Measurements from ENCODE around the gene FZD7.

The FZD7 gene

GRCh38 chr2:202054679-202055078 is 21.0 kb downstream of the FZD7 start:
- Histone ChIP-seq H3K9me3 (ENCODE audit: control insufficient read depth, low read depth, low read length) (no peaks in the 10 kb centered on the region), H3K36me3 (ENCODE audit: control insufficient read depth, low read depth, low read length) (no peaks in the 10 kb centered on the region), H3K4me1 (ENCODE audit: control insufficient read depth, low read depth, low read length) (peaks cover 19% of the 10 kb centered on the region)

DNA sequence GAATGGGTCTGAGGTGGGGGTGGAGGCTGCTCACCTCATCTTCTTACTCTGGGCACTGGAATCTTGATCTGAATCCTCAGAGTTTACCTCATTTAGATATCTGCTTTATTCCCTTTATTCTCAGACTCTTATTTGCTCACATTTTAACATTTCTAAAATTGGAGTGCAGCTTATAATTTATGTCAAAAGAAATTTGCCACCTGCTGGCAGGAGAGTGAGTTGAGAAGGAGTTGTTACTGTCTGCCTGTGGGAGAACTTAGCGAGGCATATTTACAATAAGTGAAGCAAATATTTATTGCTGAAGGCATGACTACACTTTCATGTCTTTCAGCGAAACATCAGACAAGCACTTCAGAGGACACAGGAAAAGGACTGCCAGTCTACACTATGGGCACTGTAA is 23.0 kb downstream of the FZD7 start:
- H3K4me1 ChIP-seq (ENCODE audit: control insufficient read depth, low read depth, low read length), result peaks cover 12% of the 10 kb centered on the region
- H3K4me3 ChIP-seq (ENCODE audit: low read length), result no peak overlapping the region
- H3K27ac ChIP-seq (ENCODE audit: low read length), result no peak overlapping the region

More at GRCh38 chr2:202054679-202055078, 21.0 kb downstream of the FZD7 start:
- Histone ChIP-seq H3K4me3 (ENCODE audit: low read length) (no peak overlapping the region), H3K27ac (ENCODE audit: low read length) (no peak overlapping the region), H3K9ac (ENCODE audit: low read length) (no peak overlapping the region), H3K27me3 (ENCODE audit: control insufficient read depth, insufficient read depth, low read length) (no peaks in the 10 kb centered on the region)

DNA sequence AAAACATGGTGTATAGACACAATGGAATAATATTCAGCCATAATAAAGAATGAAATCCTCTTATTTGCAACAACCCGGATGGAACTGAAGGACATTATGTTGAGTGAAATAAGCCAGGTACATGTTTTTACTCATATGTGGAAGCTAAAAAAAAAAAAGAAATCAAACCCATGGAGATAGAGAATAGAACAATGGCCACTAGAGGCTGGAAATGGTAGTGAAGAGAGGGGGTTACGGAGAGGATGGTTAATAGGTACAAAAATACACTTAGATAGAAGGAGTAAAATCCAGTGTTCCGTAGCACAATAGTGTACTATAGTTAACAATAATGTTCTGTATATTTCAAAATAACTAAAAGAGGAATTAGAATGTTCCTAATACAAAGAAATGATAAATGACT is 26.6 kb downstream of the FZD7 start:
- Histone ChIP-seq H3K9me3 (ENCODE audit: control insufficient read depth, low read depth, low read length) (no peaks in the 10 kb centered on the region), H3K4me1 (ENCODE audit: control insufficient read depth, low read depth, low read length) (peaks cover 17% of the 10 kb centered on the region), H3K36me3 (ENCODE audit: control insufficient read depth, low read depth, low read length) (no peaks in the 10 kb centered on the region)

More for the DNA sequence above, 23.0 kb downstream of the FZD7 start:
- Histone ChIP-seq H3K27me3 (ENCODE audit: control insufficient read depth, insufficient read depth, low read length) (no peaks in the 10 kb centered on the region), H3K9ac (ENCODE audit: low read length) (no peak overlapping the region), H3K9me3 (ENCODE audit: control insufficient read depth, low read depth, low read length) (no peaks in the 10 kb centered on the region), H3K36me3 (ENCODE audit: control insufficient read depth, low read depth, low read length) (no peaks in the 10 kb centered on the region)

GRCh38 chr2:202061695-202062094 is 28.0 kb downstream of the FZD7 start:
- Histone ChIP-seq H3K9ac (ENCODE audit: low read length) (no peak overlapping the region), H3K36me3 (ENCODE audit: control insufficient read depth, low read depth, low read length) (no peaks in the 10 kb centered on the region), H3K4me3 (ENCODE audit: low read length) (no peak overlapping the region), H3K27ac (ENCODE audit: low read length) (no peak overlapping the region), H3K4me1 (ENCODE audit: control insufficient read depth, low read depth, low read length) (peaks cover 20% of the 10 kb centered on the region), H3K9me3 (ENCODE audit: control insufficient read depth, low read depth, low read length) (no peaks in the 10 kb centered on the region), H3K27me3 (ENCODE audit: control insufficient read depth, insufficient read depth, low read length) (no peaks in the 10 kb centered on the region)

More for the DNA sequence above, 26.6 kb downstream of the FZD7 start:
- no peak overlapping the region for H3K9ac ChIP-seq (ENCODE audit: low read length)
- no peaks in the 10 kb centered on the region for H3K27me3 ChIP-seq (ENCODE audit: control insufficient read depth, insufficient read depth, low read length)
- no peak overlapping the region for H3K27ac ChIP-seq (ENCODE audit: low read length)
- no peak overlapping the region for H3K4me3 ChIP-seq (ENCODE audit: low read length)

DNA sequence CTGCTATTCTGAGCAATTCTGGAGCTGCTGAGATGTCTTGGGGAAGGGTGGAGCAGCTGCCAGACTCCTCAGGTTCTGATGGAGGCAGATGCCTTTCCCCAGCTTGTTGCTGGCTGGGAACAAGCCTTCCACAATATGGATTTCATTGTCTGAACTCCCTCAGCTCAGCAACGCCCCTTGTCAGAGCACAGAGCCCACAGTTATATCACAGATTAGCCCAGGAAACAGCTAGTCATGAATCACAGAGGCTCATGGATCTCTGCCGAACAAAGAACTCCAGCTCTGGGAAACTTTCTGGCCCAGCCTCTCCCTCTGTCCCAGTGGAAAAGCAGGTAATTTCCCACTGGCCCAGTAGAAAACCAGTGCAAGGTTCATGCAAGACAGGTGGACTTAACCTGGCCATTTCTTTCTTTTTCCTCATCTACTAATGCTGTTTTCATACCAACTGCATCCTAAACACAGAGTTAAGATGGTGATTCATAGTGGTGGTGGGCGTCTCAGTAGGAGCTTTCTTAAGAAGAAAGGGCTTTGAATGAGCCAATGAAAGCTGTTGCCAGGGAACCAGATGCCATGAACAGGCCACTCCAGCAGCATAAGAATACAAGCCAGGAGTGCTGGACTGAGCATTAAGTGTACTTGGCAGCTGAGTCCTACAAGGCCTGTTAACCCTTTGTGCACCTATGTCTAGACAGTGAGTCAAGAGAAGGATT is 30.7 kb downstream of the FZD7 start:
- no peaks in the 10 kb centered on the region for H3K27me3 ChIP-seq (ENCODE audit: control insufficient read depth, insufficient read depth, low read length)
- peak overlapping the region; percentile 65 for H3K27ac ChIP-seq (ENCODE audit: low read length)
- H3K9ac ChIP-seq (ENCODE audit: low read length), result peak overlapping the region; percentile 44
- no peaks in the 10 kb centered on the region for H3K36me3 ChIP-seq (ENCODE audit: control insufficient read depth, low read depth, low read length)
- no peaks in the 10 kb centered on the region for H3K9me3 ChIP-seq (ENCODE audit: control insufficient read depth, low read depth, low read length)
- peak overlapping the region; percentile 23 for H3K4me3 ChIP-seq (ENCODE audit: low read length)
- H3K4me1 ChIP-seq (ENCODE audit: control insufficient read depth, low read depth, low read length), result peaks cover 20% of the 10 kb centered on the region

DNA sequence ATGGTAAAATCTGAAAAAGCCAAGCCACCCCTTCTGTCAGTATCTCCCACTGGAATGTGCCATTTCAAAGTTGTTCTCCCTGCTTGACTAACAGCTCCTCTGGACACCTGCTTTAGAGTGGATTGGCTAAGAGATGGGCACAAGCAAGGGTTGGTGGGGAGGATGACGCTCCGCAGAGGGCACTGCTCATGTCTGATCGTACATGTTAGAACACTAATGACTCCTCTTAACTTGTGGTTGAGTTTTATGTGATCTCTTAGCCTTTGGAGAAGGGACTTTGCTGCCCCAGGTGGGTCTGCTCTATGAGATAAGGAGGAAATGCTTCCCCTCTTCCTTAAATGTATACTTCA is 31.2 kb downstream of the FZD7 start:
- H3K4me3 ChIP-seq (ENCODE audit: low read length), result no peak overlapping the region

DNA sequence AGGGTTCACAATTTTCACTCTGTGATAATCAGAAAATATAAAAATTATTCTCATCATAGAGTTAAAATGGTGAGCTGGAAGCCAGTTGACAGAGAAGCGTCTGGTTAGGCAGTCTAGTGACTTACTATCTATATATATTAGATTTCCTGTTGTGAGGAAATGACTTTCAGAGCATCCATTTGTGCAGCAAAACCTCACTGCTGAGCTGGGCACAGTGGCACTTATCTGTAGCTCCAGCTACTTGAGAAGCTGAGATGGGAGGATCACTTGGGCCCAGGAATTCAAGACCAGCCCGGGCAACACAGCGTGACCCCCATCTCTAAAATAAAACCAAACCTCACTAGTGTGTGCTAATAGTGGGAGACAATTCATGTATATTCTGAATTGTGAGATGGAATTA is 32.2 kb downstream of the FZD7 start:
- H3K9me3 ChIP-seq (ENCODE audit: control insufficient read depth, low read depth, low read length), result no peaks in the 10 kb centered on the region

More for the DNA sequence above, 31.2 kb downstream of the FZD7 start:
- H3K36me3 ChIP-seq (ENCODE audit: control insufficient read depth, low read depth, low read length), result no peaks in the 10 kb centered on the region
- H3K9me3 ChIP-seq (ENCODE audit: control insufficient read depth, low read depth, low read length), result no peaks in the 10 kb centered on the region
- H3K9ac ChIP-seq (ENCODE audit: low read length), result no peak overlapping the region
- peaks cover 20% of the 10 kb centered on the region for H3K4me1 ChIP-seq (ENCODE audit: control insufficient read depth, low read depth, low read length)
- H3K27ac ChIP-seq (ENCODE audit: low read length), result peak overlapping the region; percentile 26
- no peaks in the 10 kb centered on the region for H3K27me3 ChIP-seq (ENCODE audit: control insufficient read depth, insufficient read depth, low read length)

GRCh38 chr2:202066875-202067274 is 33.2 kb downstream of the FZD7 start:
- no peak overlapping the region for H3K27ac ChIP-seq (ENCODE audit: low read length)
- H3K4me1 ChIP-seq (ENCODE audit: control insufficient read depth, low read depth, low read length), result peaks cover 20% of the 10 kb centered on the region
- H3K4me3 ChIP-seq (ENCODE audit: low read length), result no peak overlapping the region
- no peaks in the 10 kb centered on the region for H3K9me3 ChIP-seq (ENCODE audit: control insufficient read depth, low read depth, low read length)
- H3K36me3 ChIP-seq (ENCODE audit: control insufficient read depth, low read depth, low read length), result no peaks in the 10 kb centered on the region
- no peaks in the 10 kb centered on the region for H3K27me3 ChIP-seq (ENCODE audit: control insufficient read depth, insufficient read depth, low read length)
- no peak overlapping the region for H3K9ac ChIP-seq (ENCODE audit: low read length)

More for the DNA sequence above, 32.2 kb downstream of the FZD7 start:
- Histone ChIP-seq H3K4me3 (ENCODE audit: low read length) (no peak overlapping the region), H3K27me3 (ENCODE audit: control insufficient read depth, insufficient read depth, low read length) (no peaks in the 10 kb centered on the region), H3K9ac (ENCODE audit: low read length) (no peak overlapping the region), H3K36me3 (ENCODE audit: control insufficient read depth, low read depth, low read length) (no peaks in the 10 kb centered on the region), H3K4me1 (ENCODE audit: control insufficient read depth, low read depth, low read length) (peaks cover 20% of the 10 kb centered on the region), H3K27ac (ENCODE audit: low read length) (no peak overlapping the region)

- Histone ChIP-seq H3K9me3 (ENCODE audit: control insufficient read depth, low read depth, low read length) (no peaks in the 10 kb centered on the region), H3K27me3 (ENCODE audit: control insufficient read depth, insufficient read depth, low read length) (no peaks in the 10 kb centered on the region), H3K36me3 (ENCODE audit: control insufficient read depth, low read depth, low read length) (no peaks in the 10 kb centered on the region), H3K4me1 (ENCODE audit: control insufficient read depth, low read depth, low read length) (peaks cover 20% of the 10 kb centered on the region), H3K4me3 (ENCODE audit: low read length) (no peak overlapping the region), H3K9ac (ENCODE audit: low read length) (no peak overlapping the region), H3K27ac (ENCODE audit: low read length) (no peak overlapping the region)
These were observed 33.9 kb downstream of the FZD7 start for GRCh38 chr2:202067589-202067988.

DNA sequence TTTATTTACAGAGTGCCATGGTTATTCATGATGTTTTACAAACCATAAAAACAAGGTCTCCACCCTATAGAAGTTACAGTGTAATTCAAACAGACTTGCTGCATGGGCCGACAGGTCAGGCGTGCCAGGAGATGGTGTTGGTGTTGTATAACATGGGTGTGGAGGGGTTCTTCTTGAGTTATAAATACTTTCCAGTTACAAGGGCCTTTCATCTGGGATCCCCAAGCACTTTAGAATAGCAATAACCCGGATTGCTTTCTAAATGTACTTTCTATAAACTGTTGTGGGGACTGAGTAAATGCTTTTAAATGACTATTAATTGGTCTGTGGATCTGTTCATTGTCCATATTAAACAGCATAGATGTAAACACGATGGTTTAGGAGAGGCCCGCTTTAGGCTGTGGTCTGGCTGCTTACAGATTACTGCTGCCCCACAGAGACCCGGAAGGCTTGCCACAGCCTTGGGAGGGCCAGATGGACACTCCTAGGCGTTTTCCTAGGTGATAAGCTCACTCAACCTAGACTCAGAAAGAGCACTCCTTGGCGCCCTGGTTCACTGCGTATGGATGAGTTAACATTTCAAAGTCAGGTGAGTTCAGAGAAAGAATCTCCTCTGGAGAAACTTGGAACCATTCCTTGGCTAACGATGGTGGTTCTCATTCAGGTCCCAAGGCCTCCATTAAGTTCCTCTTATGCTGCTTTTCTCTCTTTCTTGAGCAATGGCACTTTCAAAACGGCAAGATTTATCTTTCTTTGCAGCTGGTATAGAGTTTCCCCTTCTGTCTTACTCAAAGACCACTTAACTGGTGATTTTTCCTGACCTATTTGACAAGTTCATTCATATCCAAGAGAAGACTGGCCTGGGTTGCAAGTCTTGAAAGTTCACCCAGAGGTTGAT is 35.8 kb downstream of the FZD7 start:
- no peak overlapping the region for H3K27ac ChIP-seq (ENCODE audit: low read length)
- H3K27me3 ChIP-seq (ENCODE audit: control insufficient read depth, insufficient read depth, low read length), result no peaks in the 10 kb centered on the region
- H3K4me3 ChIP-seq (ENCODE audit: low read length), result no peak overlapping the region
- H3K9ac ChIP-seq (ENCODE audit: low read length), result no peak overlapping the region
- H3K36me3 ChIP-seq (ENCODE audit: control insufficient read depth, low read depth, low read length), result no peaks in the 10 kb centered on the region
- no peaks in the 10 kb centered on the region for H3K9me3 ChIP-seq (ENCODE audit: control insufficient read depth, low read depth, low read length)
- peaks cover 18% of the 10 kb centered on the region for H3K4me1 ChIP-seq (ENCODE audit: control insufficient read depth, low read depth, low read length)

DNA sequence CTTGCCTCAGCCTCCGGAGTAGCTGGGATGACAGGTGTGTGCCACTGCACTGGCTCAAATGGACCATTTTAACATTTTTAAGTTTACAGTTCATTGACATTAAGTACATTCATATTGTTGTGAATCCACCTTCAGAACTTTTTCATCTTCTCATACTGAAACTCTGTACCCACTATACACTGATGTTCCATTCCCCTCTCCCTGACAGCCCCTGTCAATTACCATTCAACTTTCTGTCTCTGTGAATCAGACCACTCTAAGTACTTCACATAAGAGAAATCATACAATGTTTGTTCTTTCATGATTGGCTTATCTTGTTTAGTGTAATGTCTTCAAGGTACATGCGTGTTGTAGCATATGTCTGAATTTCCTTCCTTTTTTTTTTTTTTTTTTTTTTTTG is 37.5 kb downstream of the FZD7 start:
- Histone ChIP-seq H3K27me3 (ENCODE audit: control insufficient read depth, insufficient read depth, low read length) (no peaks in the 10 kb centered on the region), H3K9me3 (ENCODE audit: control insufficient read depth, low read depth, low read length) (no peaks in the 10 kb centered on the region), H3K4me1 (ENCODE audit: control insufficient read depth, low read depth, low read length) (peaks cover 7% of the 10 kb centered on the region), H3K36me3 (ENCODE audit: control insufficient read depth, low read depth, low read length) (no peaks in the 10 kb centered on the region), H3K4me3 (ENCODE audit: low read length) (no peak overlapping the region), H3K9ac (ENCODE audit: low read length) (no peak overlapping the region), H3K27ac (ENCODE audit: low read length) (no peak overlapping the region)

Data from iPS-18a (cell line).